UCSD-AML1 (cell line): ENCODE results near the gene RASSF5.
A peak's percentile ranks its signal among the peaks of the same experiment; 100 is the strongest.
"Not testable (repeated sequence)": the region's sequence is repeated elsewhere in the genome, so short reads cannot be mapped to it uniquely, and the experiment has no call there.

Source experiments
- DNase-seq: peaks from one replicate; lab custom pipeline; 2025; ENCODE audit not compliant: unreplicated experiment; lab: John Stamatoyannopoulos, UW

Gene RASSF5

DNA sequence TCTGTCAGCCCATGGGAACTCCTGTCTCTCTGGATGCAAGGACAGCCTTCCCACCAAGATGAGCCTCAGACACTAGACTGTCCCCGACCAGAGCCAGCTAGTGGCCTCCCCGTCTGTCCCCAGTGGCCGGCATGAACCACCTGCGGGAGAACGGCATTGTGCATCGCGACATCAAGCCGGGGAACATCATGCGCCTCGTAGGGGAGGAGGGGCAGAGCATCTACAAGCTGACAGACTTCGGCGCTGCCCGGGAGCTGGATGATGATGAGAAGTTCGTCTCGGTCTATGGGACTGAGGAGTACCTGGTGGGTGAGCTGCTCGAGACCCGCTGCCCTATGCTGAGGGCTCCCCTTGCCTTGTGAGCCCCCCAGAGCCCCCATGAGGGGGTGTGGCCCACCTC lies 31.3 kb upstream of the RASSF5 start:
- no peak for DNase-seq

DNA sequence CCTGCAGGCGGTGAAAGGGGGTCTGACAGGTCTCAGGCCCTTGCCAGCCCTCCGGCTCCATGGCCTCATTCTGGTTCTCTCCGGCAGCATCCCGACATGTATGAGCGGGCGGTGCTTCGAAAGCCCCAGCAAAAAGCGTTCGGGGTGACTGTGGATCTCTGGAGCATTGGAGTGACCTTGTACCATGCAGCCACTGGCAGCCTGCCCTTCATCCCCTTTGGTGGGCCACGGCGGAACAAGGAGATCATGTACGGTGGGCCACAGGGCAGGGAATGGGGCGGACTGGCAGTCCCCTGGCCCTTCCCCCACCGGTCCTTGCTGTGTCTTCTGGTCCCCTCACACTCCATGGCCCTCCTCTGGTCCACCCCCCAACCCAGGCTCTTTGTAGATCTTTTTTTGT lies 30.7 kb upstream of the RASSF5 start:
- DNase-seq = no peak

DNA sequence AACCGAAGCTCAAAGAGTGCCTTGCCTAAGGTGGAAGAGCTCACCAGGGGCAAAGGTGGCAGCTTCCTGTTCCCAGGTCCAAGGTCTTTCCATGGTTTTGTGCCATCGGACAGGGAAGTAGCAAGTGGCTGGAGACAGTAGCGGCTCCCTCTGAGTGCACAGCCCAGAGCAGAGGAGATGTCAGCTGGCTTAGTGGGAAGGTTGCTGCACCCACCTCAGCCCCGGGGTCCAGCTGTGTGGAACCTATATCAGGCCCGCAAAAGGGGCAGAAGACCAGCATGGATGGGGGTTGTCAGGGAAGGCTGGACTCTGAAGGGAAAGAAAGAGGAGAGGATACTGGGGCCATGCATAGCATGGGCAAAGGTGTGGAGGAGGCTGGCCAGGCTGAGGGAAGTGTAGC lies 30.2 kb upstream of the RASSF5 start:
- DNase-seq = no peak

DNA sequence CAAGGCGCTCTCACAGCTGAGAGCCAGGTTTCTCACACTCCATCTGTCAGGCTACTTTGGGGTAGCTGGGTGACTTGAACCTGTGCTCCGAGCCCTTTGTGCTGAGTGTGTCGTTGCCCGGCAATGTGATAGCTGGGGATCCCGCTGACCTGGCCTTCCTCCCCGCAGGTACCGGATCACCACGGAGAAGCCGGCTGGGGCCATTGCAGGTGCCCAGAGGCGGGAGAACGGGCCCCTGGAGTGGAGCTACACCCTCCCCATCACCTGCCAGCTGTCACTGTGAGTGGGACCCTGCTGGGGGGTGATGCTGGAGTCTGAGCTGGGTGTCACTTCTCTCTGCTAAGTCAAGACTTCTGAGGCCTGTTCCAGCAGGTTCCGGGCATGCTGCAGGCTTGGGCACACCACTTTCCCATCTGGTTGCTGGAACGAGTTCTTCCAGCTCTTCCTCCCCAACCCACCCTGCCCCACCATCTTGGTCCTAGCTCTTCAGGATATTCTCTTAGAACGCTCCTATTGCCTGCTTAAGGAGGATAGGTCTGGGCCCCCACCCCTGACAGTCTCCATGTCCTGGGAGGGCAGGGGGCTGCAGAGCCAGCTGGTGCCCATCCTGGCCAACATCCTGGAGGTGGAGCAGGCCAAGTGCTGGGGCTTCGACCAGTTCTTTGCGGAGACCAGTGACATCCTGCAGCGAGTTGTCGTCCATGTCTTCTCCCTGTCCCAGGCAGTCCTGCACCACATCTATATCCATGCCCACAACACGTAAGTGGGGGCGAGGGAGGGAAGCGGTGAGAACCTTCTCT lies 29.6 kb upstream of the RASSF5 start:
- DNase-seq = no peak

DNA sequence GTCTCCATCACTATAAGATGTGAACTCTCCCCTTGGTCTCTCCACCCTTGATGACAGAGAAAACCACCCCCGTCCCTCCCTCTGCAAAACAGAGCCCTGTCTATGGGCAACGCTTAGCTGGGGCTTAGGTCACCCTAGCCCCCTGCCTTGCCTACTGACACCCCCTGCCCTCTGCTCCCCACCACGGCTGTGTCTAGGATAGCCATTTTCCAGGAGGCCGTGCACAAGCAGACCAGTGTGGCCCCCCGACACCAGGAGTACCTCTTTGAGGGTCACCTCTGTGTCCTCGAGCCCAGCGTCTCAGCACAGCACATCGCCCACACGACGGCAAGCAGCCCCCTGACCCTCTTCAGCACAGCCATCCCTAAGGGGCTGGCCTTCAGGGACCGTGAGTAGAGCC lies 28.6 kb upstream of the RASSF5 start:
- no peak for DNase-seq

DNA sequence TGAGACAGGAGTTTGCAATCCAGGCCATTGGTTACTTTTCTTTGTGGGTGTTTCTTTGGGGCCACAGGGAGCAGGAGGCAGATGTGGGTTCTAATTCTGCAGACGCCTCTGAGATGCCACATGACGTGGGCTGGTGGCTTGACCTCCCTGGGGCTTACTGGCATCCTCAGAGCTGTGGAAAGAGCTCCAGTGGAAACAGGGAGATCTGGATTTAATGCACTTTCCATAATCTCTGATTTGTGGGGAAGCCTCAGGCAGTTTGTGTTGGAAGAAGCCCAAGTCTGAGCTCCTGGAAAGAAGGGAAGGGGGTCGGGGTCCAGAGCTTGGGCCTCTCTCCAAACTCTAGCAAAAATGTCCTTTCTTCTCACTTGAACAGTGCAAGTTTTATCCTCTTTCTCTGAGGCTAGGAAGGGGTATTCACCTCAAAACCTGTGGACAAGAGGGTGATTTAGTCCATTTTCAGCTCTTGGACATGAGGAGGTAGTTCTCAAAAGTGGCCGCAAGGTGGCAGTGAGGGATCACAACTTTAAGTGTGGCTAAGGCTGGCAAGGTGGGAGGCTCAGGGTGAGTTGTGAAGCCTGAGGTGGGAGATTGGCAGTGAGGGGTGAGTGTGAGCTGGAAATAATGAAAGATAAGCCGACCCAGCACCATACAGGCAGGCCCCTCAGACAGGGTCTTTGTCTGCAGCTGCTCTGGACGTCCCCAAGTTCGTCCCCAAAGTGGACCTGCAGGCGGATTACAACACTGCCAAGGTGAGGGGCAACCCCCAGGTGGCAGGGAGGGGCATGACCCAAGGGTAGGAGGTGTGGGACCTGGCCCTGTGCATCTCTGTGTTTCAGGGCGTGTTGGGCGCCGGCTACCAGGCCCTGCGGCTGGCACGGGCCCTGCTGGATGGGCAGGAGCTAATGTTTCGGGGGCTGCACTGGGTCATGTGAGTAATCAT lies 27.9 kb upstream of the RASSF5 start:
- peak; percentile 60 for DNase-seq

DNA sequence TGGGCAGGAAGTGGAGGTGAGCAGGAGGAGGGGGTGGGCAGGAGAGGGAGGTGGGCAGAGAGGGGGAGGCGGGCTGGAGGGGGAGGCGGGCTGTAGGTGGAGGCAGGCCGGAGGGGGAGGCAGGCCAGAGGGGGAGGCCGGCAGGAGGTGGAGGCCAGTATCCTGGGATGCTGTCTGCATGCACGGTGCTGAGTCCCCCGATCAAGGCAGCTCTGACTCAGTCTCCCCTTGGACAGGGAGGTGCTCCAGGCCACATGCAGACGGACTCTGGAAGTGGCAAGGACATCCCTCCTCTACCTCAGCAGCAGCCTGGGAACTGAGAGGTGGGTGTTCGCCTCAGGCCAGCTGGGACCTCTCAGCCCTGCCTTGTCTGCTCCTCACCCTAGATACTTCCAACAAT lies 27.1 kb upstream of the RASSF5 start:
- no peak for DNase-seq

DNA sequence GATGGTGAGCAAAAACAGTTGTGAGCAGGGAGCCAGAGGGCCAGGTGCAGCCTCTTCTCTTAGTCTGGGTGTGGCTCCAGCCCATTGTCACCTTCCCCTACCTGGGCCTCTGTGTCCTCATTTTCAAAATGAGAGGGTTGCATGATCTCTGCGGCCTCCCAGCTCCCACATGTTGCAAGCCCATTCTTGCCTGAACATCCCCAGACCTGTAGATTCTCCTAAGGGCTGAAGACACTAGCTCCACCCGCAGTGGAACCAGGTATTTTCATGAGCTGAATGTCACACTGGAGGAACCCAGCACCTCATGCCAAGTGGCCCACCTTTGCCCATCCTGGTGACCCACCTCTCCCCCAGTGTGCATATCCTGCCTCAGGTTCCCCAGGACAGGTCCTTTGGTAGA lies 24.7 kb upstream of the RASSF5 start:
- DNase-seq = no peak

DNA sequence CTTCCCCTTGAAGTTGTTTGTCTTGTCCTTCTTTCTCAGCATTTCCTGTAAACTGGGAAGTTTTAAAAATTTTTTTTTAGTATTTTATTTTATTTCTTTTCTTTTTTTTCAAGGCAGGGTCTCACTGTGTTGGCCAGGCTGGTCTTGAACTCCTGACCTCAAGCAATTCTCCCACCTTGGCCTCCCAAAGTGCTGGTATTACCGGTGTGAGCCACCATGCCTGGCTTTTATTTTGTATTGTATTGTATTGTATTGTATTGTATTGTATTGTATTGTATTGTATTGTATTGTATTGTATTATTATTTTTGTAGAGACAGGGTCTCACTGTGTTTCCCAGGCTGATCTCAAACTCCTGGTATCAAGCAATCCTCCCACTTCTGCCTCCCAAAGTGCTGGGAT lies 23.5 kb upstream of the RASSF5 start:
- not testable (repeated sequence) for DNase-seq

DNA sequence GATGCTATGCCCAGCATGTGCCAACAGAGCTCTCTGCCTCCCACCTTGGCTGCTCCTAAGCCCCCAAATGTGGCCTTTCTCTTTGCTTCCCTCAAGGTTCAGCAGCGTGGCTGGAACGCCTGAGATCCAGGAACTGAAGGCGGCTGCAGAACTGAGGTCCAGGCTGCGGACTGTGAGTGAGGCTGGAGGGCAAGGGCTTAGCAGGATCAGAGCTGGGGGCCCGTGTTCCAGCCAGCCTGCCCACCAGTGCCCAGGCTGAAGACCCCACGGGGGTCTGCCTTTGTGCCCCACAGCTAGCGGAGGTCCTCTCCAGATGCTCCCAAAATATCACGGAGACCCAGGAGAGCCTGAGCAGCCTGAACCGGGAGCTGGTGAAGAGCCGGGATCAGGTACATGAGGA lies 22.4 kb upstream of the RASSF5 start:
- DNase-seq = no peak

DNA sequence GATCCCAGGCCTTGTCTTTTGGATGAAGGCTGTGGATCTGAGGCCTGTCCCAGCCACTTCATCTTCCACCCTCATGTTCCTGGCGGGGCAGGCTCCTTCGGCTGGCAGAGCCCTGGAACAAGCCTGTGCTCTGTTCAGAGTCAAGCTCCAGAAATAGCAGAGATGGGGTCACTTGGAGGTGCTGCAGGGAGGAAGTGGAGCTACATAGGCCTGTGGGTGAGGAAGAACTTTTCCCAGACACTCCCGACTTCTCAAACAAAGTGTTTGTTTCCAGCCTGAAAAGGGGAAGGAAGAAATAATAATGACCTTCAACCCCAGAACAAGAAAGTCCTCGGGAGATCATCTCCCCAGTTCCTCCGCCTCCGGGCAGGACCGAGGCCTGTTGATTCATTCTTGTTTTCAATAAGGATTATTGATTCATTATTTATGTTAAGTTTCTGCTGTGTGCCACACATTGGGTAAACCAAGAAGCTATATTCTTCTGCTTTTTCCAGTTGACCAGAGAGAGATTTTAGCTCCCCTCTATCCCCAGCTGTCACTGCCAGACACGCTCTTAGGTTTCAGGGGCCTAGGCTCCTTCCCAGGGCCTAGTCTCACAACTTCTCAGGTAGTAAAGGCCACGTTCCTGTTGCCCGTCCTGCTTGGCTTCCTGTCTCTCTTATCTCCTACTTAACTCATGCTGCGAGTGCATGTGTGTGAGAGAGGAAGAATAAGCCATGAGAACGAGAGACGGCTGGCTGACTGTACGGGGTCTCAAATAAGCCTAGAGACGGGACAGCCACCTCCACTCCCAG lies 20.1 kb upstream of the RASSF5 start:
- DNase-seq = no peak

DNA sequence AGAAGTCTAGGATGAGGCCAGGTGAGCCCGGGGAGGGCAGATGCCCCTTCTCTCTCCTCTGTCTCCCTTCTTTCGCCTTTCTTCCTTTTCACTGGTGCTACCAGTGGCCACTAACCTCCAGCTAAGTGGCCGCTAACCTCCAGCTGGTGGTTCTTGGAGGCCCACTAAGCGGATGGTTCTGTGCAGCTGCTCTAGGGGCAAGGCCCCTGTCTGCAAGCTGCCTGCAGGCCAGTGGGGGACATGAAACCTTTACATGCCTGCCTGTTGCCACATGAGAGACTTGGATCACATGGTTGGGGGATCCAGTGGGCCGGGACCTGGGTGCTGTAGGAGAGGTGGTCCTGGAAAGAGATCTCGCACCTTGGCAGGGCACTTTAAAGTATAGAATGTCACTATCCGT lies 19.4 kb upstream of the RASSF5 start:
- DNase-seq = no peak

DNA sequence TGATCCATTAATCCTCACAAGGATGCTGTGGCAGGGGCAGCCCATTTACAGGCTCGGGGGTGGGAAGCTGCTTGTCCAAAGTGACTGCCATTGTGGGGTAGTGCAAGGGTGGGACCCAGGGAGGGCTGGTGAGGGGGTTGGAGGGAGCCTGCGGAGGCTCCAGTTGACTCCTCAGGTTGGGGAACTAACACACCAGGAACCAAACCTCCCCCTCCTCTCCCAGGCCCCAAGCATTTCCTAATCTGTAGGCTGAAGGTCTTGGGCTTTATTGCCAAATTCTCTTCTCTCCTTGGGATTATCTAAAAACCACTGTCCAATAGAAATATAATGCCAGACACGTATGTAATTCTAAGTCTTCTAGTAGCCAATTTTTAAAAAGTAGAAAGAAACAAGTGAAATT lies 18.9 kb upstream of the RASSF5 start:
- no peak for DNase-seq

DNA sequence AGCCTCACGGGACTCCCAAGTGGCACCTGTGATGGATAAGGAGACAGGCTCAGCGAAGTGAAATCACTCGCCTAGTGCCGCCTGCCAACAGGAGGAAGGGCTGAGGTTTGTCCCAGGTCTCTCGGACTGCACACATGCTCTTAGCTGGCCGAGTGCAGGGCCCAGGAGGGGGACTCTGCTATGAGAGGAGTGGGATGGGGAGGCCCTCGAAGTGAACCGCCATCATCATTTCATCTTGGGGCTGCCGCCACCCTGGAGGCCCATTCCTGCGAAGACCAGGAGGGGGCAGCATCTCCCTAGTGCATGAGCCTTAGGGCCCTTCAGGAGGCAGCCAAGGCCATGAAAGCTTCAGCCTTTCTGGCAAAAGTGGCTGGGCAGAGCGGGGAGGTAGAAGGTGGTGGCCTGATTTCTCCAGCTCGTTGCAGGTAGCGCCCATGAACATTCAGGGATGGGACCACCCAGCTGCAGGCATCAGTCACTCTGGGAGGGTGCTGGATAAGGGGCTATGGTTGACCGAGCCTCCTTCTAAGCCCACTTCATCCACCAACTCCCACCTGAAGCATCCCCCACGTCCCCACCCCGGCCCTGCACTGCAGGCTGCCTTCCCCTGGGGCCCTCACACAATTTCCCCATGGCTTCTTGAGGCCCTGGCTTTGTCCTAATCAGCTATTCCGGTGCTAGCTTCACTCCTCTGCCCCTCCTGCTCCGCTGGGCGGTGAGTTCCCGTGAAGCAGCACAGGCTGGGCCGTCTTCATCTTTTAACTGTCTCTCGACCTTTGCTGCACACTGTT lies 17.2 kb upstream of the RASSF5 start:
- peak; percentile 73 for DNase-seq

DNA sequence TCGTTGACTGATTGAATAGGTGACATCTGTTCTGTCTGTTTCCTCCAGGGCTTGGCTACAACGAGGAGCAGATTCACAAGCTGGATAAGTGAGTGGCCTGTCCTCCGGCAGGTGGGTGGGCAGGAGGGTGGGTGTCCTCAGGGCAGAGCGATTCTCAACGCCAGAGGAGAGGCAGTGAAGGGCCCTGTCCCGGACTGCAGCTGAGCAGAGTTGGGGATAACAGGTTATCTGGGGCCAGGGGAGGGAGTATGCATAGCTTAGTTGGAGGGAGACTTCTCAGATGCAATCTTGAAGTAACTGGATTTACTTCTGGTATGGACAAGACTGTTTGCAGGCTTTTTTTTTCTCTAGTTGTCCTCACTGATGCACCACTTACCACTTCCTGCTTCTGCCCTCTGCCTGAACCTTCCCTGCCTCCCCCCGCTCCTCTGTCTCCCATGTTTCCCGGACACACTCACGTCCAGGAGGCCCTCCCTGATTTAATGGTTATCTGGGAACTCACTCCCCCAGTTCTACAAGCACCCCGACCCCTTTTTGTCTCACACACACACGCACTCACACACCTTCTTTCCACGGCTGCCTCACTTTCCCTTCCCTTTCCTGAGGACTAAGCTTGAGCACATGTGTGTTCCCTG lies 16.4 kb upstream of the RASSF5 start:
- no peak for DNase-seq

DNA sequence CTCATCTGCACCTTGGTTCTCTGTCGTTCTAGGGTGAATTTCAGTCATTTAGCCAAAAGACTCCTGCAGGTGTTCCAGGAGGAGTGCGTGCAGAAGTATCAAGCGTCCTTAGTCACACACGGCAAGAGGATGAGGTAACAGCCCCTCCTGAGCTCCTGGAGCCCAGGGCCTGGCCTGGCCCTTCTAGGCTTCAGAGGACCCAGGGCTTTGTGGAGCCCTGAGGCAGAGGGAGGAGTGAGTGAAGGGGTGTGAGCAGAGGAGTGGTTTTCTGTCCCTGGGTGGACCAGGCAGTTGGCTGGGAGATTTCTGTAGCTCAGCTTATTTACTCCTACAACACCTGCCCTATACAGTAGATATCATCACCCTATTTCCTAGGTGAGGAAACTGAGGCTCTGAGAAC lies 15.7 kb upstream of the RASSF5 start:
- no peak for DNase-seq

DNA sequence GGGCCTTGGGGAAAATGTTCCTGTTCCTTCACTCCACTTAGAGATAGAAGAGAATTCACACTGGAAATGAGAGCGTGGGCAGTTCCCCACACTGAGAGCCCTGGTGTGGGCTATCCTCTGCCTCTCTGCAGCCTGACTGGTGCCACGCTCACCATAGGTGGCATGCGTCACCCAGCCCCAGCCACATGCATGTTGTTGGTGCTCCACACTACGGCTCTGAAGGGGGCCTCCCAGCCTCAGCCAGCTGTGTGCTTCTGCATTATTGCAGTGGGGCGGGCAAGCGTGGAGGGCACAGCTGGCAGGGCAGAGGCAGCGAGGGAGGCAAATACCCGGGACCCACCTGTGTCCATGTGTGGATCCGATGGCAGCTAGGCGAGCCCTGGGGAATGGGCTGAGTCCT lies 14.7 kb upstream of the RASSF5 start:
- no peak for DNase-seq

DNA sequence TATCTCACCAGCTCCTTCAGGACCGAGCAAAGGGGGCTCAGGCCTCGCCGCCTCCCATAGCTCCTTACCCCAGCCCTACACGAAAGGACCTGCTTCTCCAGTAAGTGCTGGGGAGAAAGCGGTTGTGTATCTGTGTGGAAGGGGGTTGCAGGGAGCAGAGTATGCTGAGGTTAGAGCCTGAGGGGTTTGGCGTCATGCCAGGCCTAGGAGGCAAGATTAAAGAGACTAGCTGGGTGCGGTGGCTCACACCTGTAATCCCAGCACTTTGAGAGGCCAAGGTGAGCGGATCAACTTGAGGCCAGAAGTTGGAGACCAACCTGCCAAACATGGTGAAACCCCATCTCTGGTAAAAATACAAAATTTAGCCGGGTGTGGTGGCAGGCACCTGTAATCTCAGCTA lies 14.1 kb upstream of the RASSF5 start:
- no peak for DNase-seq

DNA sequence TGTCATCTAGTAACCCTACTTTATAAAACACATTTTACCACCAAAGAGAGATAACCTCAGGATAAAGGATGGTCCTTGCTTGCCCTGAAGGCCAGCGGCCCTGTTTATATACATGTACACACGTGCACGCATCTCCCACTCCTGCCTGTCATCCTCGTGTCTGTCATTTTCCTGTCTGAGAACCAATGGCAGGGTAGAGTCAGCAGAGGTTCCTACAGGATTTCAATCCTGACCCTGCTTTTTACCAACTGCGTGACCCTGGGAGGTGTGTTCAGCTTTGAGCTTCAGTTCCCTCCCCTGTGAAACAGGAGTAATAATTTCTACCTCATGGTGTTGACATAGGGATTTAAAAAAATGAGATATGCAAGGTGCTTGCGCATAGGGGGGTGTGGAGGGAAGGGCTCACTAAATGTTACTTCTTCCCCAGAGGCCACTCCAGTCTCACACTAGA lies 12.3 kb upstream of the RASSF5 start:
- no peak for DNase-seq

DNA sequence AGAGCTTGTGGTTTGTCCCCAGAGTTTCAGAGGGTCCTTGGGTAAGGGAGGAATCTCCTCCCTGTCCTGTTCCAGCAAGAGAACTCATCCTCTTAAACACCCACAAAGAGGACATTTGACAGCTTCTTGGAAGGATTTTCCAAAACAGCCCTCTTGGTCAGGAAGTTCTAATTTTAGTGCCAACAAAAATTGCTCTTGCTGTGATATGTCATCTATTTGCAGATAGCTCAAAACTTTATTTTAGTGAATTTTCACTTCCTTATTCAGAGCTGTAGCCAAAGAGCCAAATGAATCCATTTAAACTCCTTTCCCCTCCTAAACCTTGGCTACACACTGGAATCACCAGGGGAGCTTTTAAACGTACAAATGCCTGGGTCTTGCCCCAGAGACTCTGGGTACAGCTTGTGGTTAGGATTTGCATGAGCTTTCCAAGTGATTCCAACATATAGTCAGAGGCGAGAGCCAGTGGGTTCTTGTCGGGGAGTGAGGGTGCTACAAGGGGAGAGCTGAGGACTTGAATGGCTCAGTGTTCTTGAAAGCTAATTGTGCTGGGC lies 11.8 kb upstream of the RASSF5 start:
- DNase-seq = no peak
